Measurements from ENCODE around the gene IGF1R. TPM values are rescaled to one million over a fixed set of nuclear protein-coding genes. Genes with fewer than 3 reads are reported as not detected.
A peak's percentile ranks its signal among the peaks of the same experiment; 100 is the strongest.

Gene IGF1R
- total RNA-seq, 1 experiment from 2014 or later = 71.3 TPM

GRCh38 chr15:98647026-98647773 is 1.1 kb upstream of the IGF1R start:
- no peaks in the 10 kb centered on the region for H3K36me3 ChIP-seq (ENCODE audit: low read depth)
- BruUV-seq (replicated peaks) = TSS peak; percentile 37
- ChIA-PET POLR2A (ENCODE audit: unreplicated experiment) (interaction anchor here (0.5 to 0.6 kb wide), 2 partner anchors 670 to 890 kb away, joined by 3 to 5 read pairs; no protein-coding TSS in a partner anchor), CTCF (interaction anchor here (1.0 kb wide), 3 partner anchors 124 to 204 kb away, joined by 4 to 6 read pairs (median 5); no protein-coding TSS in a partner anchor)
- no peaks in the 10 kb centered on the region for H3K9me3 ChIP-seq (ENCODE audit: insufficient read depth, low read depth)
- no peaks in the 10 kb centered on the region for H4K20me1 ChIP-seq (ENCODE audit: insufficient read depth)
- TF ChIP-seq CTCF (conservative IDR thresholded peaks at IDR 0.05) (no peak), EZH2 (IDR thresholded peaks at IDR 0.05; ENCODE audit: low read depth) (no peak)
- H3K9me2 ChIP-seq (ENCODE audit: insufficient read depth) = no peaks in the 10 kb centered on the region
- H2AFZ ChIP-seq = peak overlapping the region; percentile 97
- no peaks in the 10 kb centered on the region for H3K27me3 ChIP-seq (ENCODE audit: insufficient read depth, low read depth)
- peak overlapping the region; percentile 91 for H3K4me3 ChIP-seq
- H3F3A ChIP-seq (ENCODE audit: insufficient read depth, low read depth) = 0 out of 2 replicates have a peak, but pooled peaks cover 6% of the 10 kb centered on the region
- peak overlapping the region; percentile 60 for H3K27ac ChIP-seq
- H3K79me2 ChIP-seq (ENCODE audit: low read depth) = peaks cover 29% of the 10 kb centered on the region
- intact Hi-C loops (cut with micrococcal nuclease; ENCODE audit: unreplicated experiment) = loop anchor here (1.0 to 10.0 kb wide), 4 partner anchors 128 to 608 kb away; partner anchors contain the start of gene LRRC28
- DNase-seq = peak; percentile 57 to 86
- peaks cover 5% of the 10 kb centered on the region for H3K4me1 ChIP-seq (replicated peaks; ENCODE audit: insufficient read depth)
- peak overlapping the region; percentile 90 for H3K4me2 ChIP-seq

- Histone ChIP-seq H3K27ac (peak overlapping the region; percentile 55; the same call in 1 of the 2 replicates), H3F3A (ENCODE audit: insufficient read depth, low read depth) (0 out of 2 replicates have a peak, but pooled peaks cover 6% of the 10 kb centered on the region), H3K4me1 (replicated peaks; ENCODE audit: insufficient read depth) (peaks cover 20% of the 10 kb centered on the region), H3K4me3 (peak overlapping the region; percentile 88), H3K4me2 (peak overlapping the region; percentile 92), H3K9me3 (ENCODE audit: insufficient read depth, low read depth) (no peaks in the 10 kb centered on the region), H3K9me2 (ENCODE audit: insufficient read depth) (no peaks in the 10 kb centered on the region), H3K79me2 (ENCODE audit: low read depth) (peaks cover 46% of the 10 kb centered on the region), H3K36me3 (ENCODE audit: low read depth) (no peaks in the 10 kb centered on the region), H3K27me3 (ENCODE audit: insufficient read depth, low read depth) (no peaks in the 10 kb centered on the region), H4K20me1 (ENCODE audit: insufficient read depth) (no peaks in the 10 kb centered on the region; the same call in 1 of the 2 replicates), H2AFZ (peak overlapping the region; percentile 77)
- intact Hi-C loops (cut with micrococcal nuclease; ENCODE audit: unreplicated experiment) = loop anchor here (1.0 to 10.0 kb wide), 6 partner anchors 78 to 606 kb away; partner anchors contain the start of gene LRRC28
- ChIA-PET POLR2A (ENCODE audit: unreplicated experiment) (interaction anchor here (0.6 kb wide), 1 partner anchor 428 kb away, joined by 8 read pairs; no protein-coding TSS in a partner anchor), CTCF (interaction anchor here (0.6 to 1.0 kb wide), 3 partner anchors 61 to 202 kb away, joined by 3 to 6 read pairs (median 5); no protein-coding TSS in a partner anchor)
- DNase-seq = peak in 1 of 2 experiments; percentile 38
- TSS peak; percentile 31 for BruUV-seq (replicated peaks)
- TF ChIP-seq CTCF (conservative IDR thresholded peaks at IDR 0.05) (no peak), EZH2 (IDR thresholded peaks at IDR 0.05; ENCODE audit: low read depth) (no peak)
Measured at GRCh38 chr15:98648654-98649471, 524 bp downstream of the IGF1R start.
